Transverse colon (tissue), 4 donors: ENCODE results near the gene UBE2J2. TPM values are rescaled to one million over a fixed set of nuclear protein-coding genes. Genes with fewer than 3 reads are reported as not detected.

Source experiments
- DNase-seq: peaks from one replicate; pipeline ENCODE4 v3.0.0-alpha.2; 2019
- H3K27ac ChIP-seq, 4 donors: fragments of 200-600 bp; sonication (generic); 2 replicates each; pipeline ENCODE4 v1.5.1; 2016 to 2018; ENCODE audit warnings: inconsistent platforms in 4 of 4
- H3K27me3 ChIP-seq: fragments of 200-600 bp; sonication (generic); 2 replicates; pipeline ENCODE4 v1.5.1; 2017; ENCODE audit warnings: inconsistent platforms
- H3K36me3 ChIP-seq, 4 donors: fragments of 200-600 bp; sonication (generic); 2 replicates each; pipeline ENCODE4 v1.5.1; 2017 to 2019; ENCODE audit warnings: inconsistent platforms in 4 of 4
- H3K4me1 ChIP-seq, 4 donors: fragments of 200-600 bp; sonication (generic); 2 replicates each; pipeline ENCODE4 v1.5.1; 2017 to 2020; ENCODE audit warnings: inconsistent platforms in 4 of 4
- H3K4me3 ChIP-seq, 4 donors: fragments of 200-600 bp; sonication (generic); 1 replicate in 1 of 4; 2 replicates in 3 of 4; pipeline versions ENCODE4 v1.5.1 to v1.6.1; 2017 to 2019; ENCODE audit warnings: inconsistent platforms in 4 of 4
- H3K9me3 ChIP-seq, 2 donors: fragments of 200-600 bp; sonication (generic); 2 replicates each; pipeline ENCODE4 v1.5.1; 2017 to 2019; ENCODE audit warnings: inconsistent platforms in 2 of 2
- EP300 ChIP-seq: sonication (generic); formaldehyde crosslinking; IDR thresholded peaks from one replicate; pipeline ENCODE4 v1.6.1; 2017; ENCODE audit warnings: antibody characterized with exemption, low read depth
- POLR2A ChIP-seq: fragments of 450-650 bp; IDR thresholded peaks from one replicate; pipeline ENCODE4 v1.6.1; 2016; ENCODE audit warnings: antibody characterized with exemption, mild to moderate bottlenecking, moderate library complexity
- POLR2AphosphoS5 ChIP-seq, 3 donors: sonication (generic); formaldehyde crosslinking; IDR thresholded peaks; one replicate each; pipeline ENCODE4 v1.6.1; 2016; ENCODE audit warnings: antibody characterized with exemption in 3 of 3
- WGBS, 2 donors: methylation state at CpG; one replicate each; pipeline ENCODE4 v1.1.5; 2018; ENCODE audit warnings: low coverage in 1 of 2; 5-methylcytosine and 5-hydroxymethylcytosine counted together
- in situ Hi-C, 4 donors: fragments of 200-750 bp; cut with MboI; loops; one replicate each; pipeline versions ENCODE4 v1.15.0 to v1.15.1; 2017; ENCODE audit warnings: low sequenced_read_pairs in 3 of 4, low pct_ligation_motif_present in 1 of 4, low pct_unique_long_range_greater_than_20kb in 1 of 4
- intact Hi-C: fragments of 100-400 bp; cut with DNase I; formaldehyde crosslinking; loops from one replicate; pipeline ENCODE4 v1.15.1; 2023; ENCODE audit warnings: low total_unique reads
- total RNA-seq, 4 donors: library from RNA; depleted of rRNA; stranded (reverse); fragments of >200 nt; gene quantifications; one replicate each; pipeline ENCODE4 v1.1.0, GENCODE V29; 2016
- TF ChIP-seq, protein P1 (sequence below), 5 experiments: fragments of 200-600 bp in 3 of 5; fragments of 450-650 bp in 2 of 5; sonication (generic) in 3 of 5; IDR thresholded peaks; 1 replicate in 2 of 5; 2 replicates in 3 of 5; pipeline ENCODE4 v1.5.1; 2016 to 2017; ENCODE audit warnings: antibody characterized with exemption in 5 of 5, inconsistent platforms in 3 of 5, mild to moderate bottlenecking in 2 of 5, moderate library complexity in 1 of 5

UBE2J2 gene
- total RNA-seq, 4 donors from 2014 or later = 49.6 to 110 (median 59.1) TPM

GRCh38 chr1:1236945-1237873 is 36.4 kb downstream of the UBE2J2 start:
- intact Hi-C loops = no loop called here

DNA sequence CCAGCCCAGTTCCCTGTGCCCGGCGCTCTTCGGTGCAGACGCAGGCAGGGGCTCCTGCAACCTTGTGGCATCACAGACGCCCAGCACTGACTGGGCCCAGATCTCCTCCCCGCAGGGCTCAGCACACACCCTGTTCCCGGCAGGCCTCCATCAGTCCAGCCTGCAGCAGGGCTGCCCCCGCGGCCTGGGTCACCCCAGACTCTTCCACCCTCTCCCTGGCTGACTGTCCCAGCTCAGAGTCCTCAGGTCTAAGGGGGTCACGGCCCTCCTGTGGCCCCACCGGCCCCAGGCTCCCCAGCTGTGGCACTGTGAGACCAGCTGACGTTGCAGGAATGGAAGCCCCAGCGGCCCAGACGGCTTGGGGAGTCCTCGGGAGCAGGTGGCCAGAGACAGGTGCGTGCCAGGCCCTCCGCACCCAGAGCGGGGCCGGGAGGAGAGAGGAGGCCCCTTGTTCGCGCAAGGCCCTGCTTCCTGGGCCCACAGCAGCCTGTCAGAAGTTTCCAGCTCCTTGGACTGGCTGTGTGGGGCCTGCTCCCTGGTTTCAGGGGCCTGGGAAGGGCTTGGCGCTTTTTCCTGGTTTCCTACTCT is 37.4 kb downstream of the UBE2J2 start:
- no peak overlapping the region for H3K27ac ChIP-seq
- TF ChIP-seq POLR2A (no peak), POLR2AphosphoS5 (IDR thresholded peaks at IDR 0.05) (no peak), EP300 (no peak)
- TF ChIP-seq, protein P1, sequence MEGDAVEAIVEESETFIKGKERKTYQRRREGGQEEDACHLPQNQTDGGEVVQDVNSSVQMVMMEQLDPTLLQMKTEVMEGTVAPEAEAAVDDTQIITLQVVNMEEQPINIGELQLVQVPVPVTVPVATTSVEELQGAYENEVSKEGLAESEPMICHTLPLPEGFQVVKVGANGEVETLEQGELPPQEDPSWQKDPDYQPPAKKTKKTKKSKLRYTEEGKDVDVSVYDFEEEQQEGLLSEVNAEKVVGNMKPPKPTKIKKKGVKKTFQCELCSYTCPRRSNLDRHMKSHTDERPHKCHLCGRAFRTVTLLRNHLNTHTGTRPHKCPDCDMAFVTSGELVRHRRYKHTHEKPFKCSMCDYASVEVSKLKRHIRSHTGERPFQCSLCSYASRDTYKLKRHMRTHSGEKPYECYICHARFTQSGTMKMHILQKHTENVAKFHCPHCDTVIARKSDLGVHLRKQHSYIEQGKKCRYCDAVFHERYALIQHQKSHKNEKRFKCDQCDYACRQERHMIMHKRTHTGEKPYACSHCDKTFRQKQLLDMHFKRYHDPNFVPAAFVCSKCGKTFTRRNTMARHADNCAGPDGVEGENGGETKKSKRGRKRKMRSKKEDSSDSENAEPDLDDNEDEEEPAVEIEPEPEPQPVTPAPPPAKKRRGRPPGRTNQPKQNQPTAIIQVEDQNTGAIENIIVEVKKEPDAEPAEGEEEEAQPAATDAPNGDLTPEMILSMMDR (IDR thresholded peaks at IDR 0.05) = no peak
- no peaks in the 10 kb centered on the region for H3K9me3 ChIP-seq
- H3K27me3 ChIP-seq = peaks cover 49% of the 10 kb centered on the region
- no peaks in the 10 kb centered on the region for H3K36me3 ChIP-seq
- H3K4me1 ChIP-seq = peaks cover 8 to 31% (median 28%) of the 10 kb centered on the region in 4 donors
- intact Hi-C loops (no loop called here), in situ Hi-C loops (no loop called here)
- no peak for DNase-seq
- WGBS, 2 donors = 63% methylated on average over 15 of the region's 22 CpGs; no CpG with 5 or more reads in 1 of the 2 donors
- no peak overlapping the region for H3K4me3 ChIP-seq

More at GRCh38 chr1:1236945-1237873, 36.4 kb downstream of the UBE2J2 start:
- in situ Hi-C loops = no loop called here
- peaks cover 52% of the 10 kb centered on the region for H3K27me3 ChIP-seq
- H3K36me3 ChIP-seq = no peaks in the 10 kb centered on the region
- no peak overlapping the region for H3K4me3 ChIP-seq
- H3K9me3 ChIP-seq = no peaks in the 10 kb centered on the region
- no peak for DNase-seq
- TF ChIP-seq POLR2A (no peak), EP300 (no peak), POLR2AphosphoS5 (IDR thresholded peaks at IDR 0.05) (no peak)
- TF ChIP-seq, protein P1 (IDR thresholded peaks at IDR 0.05) = no peak
- WGBS, 2 donors = 31% methylated on average over 11 of the region's 34 CpGs; no CpG with 5 or more reads in 1 of the 2 donors
- no peak overlapping the region for H3K27ac ChIP-seq
- peaks cover 8 to 31% (median 28%) of the 10 kb centered on the region in 4 donors for H3K4me1 ChIP-seq

- Histone ChIP-seq H3K27ac (no peak overlapping the region), H3K36me3 (no peaks in the 10 kb centered on the region), H3K27me3 (peaks cover 41% of the 10 kb centered on the region), H3K4me3 (no peak overlapping the region), H3K9me3 (no peaks in the 10 kb centered on the region), H3K4me1 (peaks cover 15 to 40% (median 37%) of the 10 kb centered on the region in 4 donors)
- 87% methylated on average over 26 of the region's 27 CpGs; no CpG with 5 or more reads in 1 of the 2 donors for WGBS, 2 donors
- TF ChIP-seq POLR2A (no peak), POLR2AphosphoS5 (IDR thresholded peaks at IDR 0.05) (no peak), EP300 (no peak)
- TF ChIP-seq, protein P1 (IDR thresholded peaks at IDR 0.05) = no peak
- in situ Hi-C loops = no loop called here
- no peak for DNase-seq
- intact Hi-C loops = no loop called here
Observed at GRCh38 chr1:1235016-1235744, 38.5 kb downstream of the UBE2J2 start.
